OCI-LY3 (cell line): ENCODE data around the gene ZNF697.

Experiments used
- H2AFZ ChIP-seq: fragments of 200-600, 300-600 bp; shearing (Covaris generic); 2 replicates; pipeline ENCODE4 v1.6.0; 2014; ENCODE audit warnings: antibody characterized with exemption, low read depth, low read length
- H3K27ac ChIP-seq: fragments of 200-600, 300-600 bp; sonication (generic); 2 replicates; pipeline ENCODE4 v1.5.1; 2014; ENCODE audit warnings: mild to moderate bottlenecking, low read length, moderate library complexity, mixed read lengths
- H3K27me3 ChIP-seq: fragments of 200-600, 300-600 bp; sonication (generic); 2 replicates; pipeline ENCODE4 v1.6.1; 2014; ENCODE audit warnings: low read depth, low read length, mixed read lengths
- H3K36me3 ChIP-seq: fragments of 200-600, 300-600 bp; sonication (generic); replicated peaks from 2 replicates; pipeline ENCODE3; 2014; ENCODE audit warnings: low read depth, low read length, mixed read lengths
- H3K4me1 ChIP-seq: fragments of 300-600, 200-600 bp; sonication (generic); 2 replicates; pipeline ENCODE4 v1.6.1; 2014; ENCODE audit warnings: low read length, mixed read lengths
- H3K4me2 ChIP-seq: fragments of 200-600, 300-600 bp; sonication (generic); 2 replicates; pipeline ENCODE4 v1.6.1; 2014; ENCODE audit warnings: low read length, mixed read lengths
- H3K4me3 ChIP-seq: fragments of 300-600, 200-600 bp; sonication (generic); 2 replicates; pipeline ENCODE4 v1.5.1; 2014; ENCODE audit warnings: antibody characterized with exemption, mild to moderate bottlenecking, low read length, moderate library complexity
- H3K79me2 ChIP-seq: fragments of 300-600, 200-600 bp; shearing (Covaris generic); 2 replicates; pipeline ENCODE4 v1.6.1; 2014; ENCODE audit warnings: mild to moderate bottlenecking, low read length, mixed read lengths
- H3K9ac ChIP-seq: fragments of 300-600, 200-600 bp; shearing (Covaris generic); 2 replicates; pipeline ENCODE4 v1.6.0; 2014; ENCODE audit warnings: mild to moderate bottlenecking, low read length, moderate library complexity
- H3K9me3 ChIP-seq: fragments of 200-600, 300-600 bp; shearing (Covaris generic); 2 replicates; pipeline ENCODE4 v1.6.1; 2014; ENCODE audit warnings: low read length, mixed read lengths; ENCODE audit not compliant: insufficient read depth
- H4K20me1 ChIP-seq: fragments of 200-600, 300-600 bp; sonication (generic); 2 replicates; pipeline ENCODE4 v1.6.1; 2016; ENCODE audit warnings: low read length, mixed read lengths; ENCODE audit not compliant: insufficient read depth
- CTCF ChIP-seq: fragments of 200-600, 300-600 bp; sonication (generic); IDR thresholded peaks from 2 replicates; pipeline ENCODE4 v1.5.1; 2014; ENCODE audit warnings: antibody characterized with exemption, low read length, low read depth
- EZH2phosphoT487 ChIP-seq: fragments of 200-600 bp; shearing (Covaris generic); IDR thresholded peaks from 2 replicates; pipeline ENCODE4 v1.6.1; 2018; ENCODE audit warnings: antibody characterized with exemption, mixed run types, low read depth

Gene ZNF697

GRCh38 chr1:119679223-119679622, 31.2 kb upstream of the ZNF697 start:
- Histone ChIP-seq H3K27ac (no peak overlapping the region), H4K20me1 (no peaks in the 10 kb centered on the region), H3K4me2 (no peak overlapping the region), H3K36me3 (no peaks in the 10 kb centered on the region), H2AFZ (no peak overlapping the region), H3K9me3 (no peaks in the 10 kb centered on the region), H3K27me3 (peaks cover 18% of the 10 kb centered on the region; the same call in 1 of the 2 replicates), H3K4me3 (no peak overlapping the region), H3K9ac (no peak overlapping the region), H3K4me1 (peaks cover 11% of the 10 kb centered on the region; the same call in 1 of the 2 replicates), H3K79me2 (no peaks in the 10 kb centered on the region)
- no peak for TF ChIP-seq CTCF

- Histone ChIP-seq H3K4me3 (no peak overlapping the region), H3K9me3 (no peaks in the 10 kb centered on the region), H3K4me1 (peaks cover 11% of the 10 kb centered on the region; the same call in 1 of the 2 replicates), H3K36me3 (no peaks in the 10 kb centered on the region), H3K27me3 (peaks cover 33% of the 10 kb centered on the region), H3K79me2 (no peaks in the 10 kb centered on the region), H3K9ac (no peak overlapping the region), H3K27ac (no peak overlapping the region), H3K4me2 (no peak overlapping the region), H4K20me1 (no peaks in the 10 kb centered on the region), H2AFZ (no peak overlapping the region)
- TF ChIP-seq EZH2phosphoT487 (no peak), CTCF (no peak)
Observed at GRCh38 chr1:119676571-119677206, 28.6 kb upstream of the ZNF697 start.

DNA sequence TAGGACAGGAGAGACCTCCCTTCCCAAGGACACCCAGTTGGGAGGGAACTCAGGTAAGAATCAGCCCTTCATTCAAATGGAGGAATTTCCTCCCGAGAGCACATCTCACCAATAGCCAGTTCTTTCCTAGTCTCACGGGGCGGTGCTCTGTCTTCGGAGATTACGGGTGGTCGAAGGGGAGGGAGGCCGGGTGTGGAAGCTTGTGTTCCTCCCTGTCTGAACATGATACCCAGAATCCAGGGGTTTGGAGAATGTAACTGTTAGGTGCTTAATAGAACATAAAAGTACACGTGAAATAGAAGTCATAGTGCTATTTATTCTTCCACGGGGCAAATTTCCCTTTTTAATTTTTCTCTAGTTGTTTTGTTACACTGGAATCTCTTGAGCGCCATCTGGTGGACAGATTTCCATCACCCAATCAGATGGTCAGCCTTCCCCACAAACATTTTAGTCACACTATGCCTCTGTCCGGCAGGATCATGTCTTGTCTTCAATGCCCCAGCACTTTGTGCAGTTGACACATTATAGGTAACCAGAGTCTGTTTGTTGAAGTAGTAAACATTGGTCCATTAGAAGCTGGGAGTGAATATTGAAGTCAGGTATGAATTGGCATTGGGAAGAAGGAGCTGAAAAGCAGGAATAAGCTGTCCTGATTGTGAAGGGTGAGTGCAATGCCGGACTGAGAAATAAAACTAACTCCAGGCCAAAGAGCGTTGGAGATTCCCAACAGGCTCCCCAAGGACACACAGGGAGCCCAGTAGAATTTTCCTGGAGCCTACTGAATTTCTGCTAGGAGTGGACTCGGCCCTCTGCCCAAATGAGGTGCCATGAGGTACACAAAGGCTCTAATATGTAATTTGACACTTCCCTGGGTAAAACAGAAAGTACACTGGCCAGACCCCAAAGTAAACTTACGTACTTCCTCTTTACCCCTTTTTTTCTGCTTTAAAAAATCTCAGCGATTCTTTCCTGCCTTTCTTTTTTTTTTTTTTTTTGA, 27.6 kb upstream of the ZNF697 start:
- H3K4me3 ChIP-seq = peak overlapping the region; percentile 52
- peaks cover 11% of the 10 kb centered on the region; the same call in 1 of the 2 replicates for H3K4me1 ChIP-seq

More for the DNA sequence above, 27.6 kb upstream of the ZNF697 start:
- Histone ChIP-seq H2AFZ (peak overlapping the region; percentile 35; the same call in 1 of the 2 replicates), H3K79me2 (no peaks in the 10 kb centered on the region), H3K27me3 (peaks cover 41% of the 10 kb centered on the region), H3K4me2 (peak overlapping the region; percentile 54), H3K36me3 (no peaks in the 10 kb centered on the region), H4K20me1 (no peaks in the 10 kb centered on the region), H3K9me3 (no peaks in the 10 kb centered on the region), H3K27ac (no peak overlapping the region), H3K9ac (no peak overlapping the region)
- TF ChIP-seq EZH2phosphoT487 (no peak), CTCF (peak; percentile 98)
